Skeletal muscle tissue (tissue), 4 donors: ENCODE results near the gene TAGAP. TPM values are rescaled to one million over a fixed set of nuclear protein-coding genes. Genes with fewer than 3 reads are reported as not detected.

Experiments used
- H3K27ac ChIP-seq: one replicate; pipeline ENCODE4 v1.7.0; 2013; ENCODE audit warnings: mild to moderate bottlenecking, low read depth, low read length, inconsistent platforms
- H3K27me3 ChIP-seq, 3 donors: one replicate each; pipeline ENCODE4 v1.7.0; 2013; ENCODE audit warnings: low read length in 3 of 3; ENCODE audit not compliant: control insufficient read depth in 3 of 3, insufficient read depth in 3 of 3
- H3K36me3 ChIP-seq, 3 donors: one replicate each; pipeline ENCODE4 v1.7.0; 2013; ENCODE audit warnings: low read length in 3 of 3; ENCODE audit not compliant: control insufficient read depth in 3 of 3, insufficient read depth in 3 of 3
- H3K4me1 ChIP-seq, 3 donors: one replicate each; pipeline ENCODE4 v1.7.0; 2013; ENCODE audit warnings: low read length in 3 of 3, mild to moderate bottlenecking in 3 of 3; ENCODE audit not compliant: control insufficient read depth in 3 of 3, insufficient read depth in 3 of 3
- H3K4me3 ChIP-seq, 3 donors: one replicate each; pipeline ENCODE4 v1.7.0; 2013; ENCODE audit warnings: low read length in 3 of 3
- H3K9ac ChIP-seq, 3 donors: one replicate each; pipeline ENCODE4 v1.7.0; 2013; ENCODE audit warnings: low read length in 3 of 3, mild to moderate bottlenecking in 3 of 3, moderate library complexity in 2 of 3, low read depth in 1 of 3
- H3K9me3 ChIP-seq, 3 donors: one replicate each; pipeline ENCODE4 v1.7.0; 2013; ENCODE audit warnings: low read length in 3 of 3; ENCODE audit not compliant: control insufficient read depth in 3 of 3
- total RNA-seq: library from RNA; depleted of rRNA; stranded (reverse); fragments of >200 nt; gene quantifications from one replicate; pipeline ENCODE4 v1.2.3, GENCODE V29; 2014
- donor health status: Osteomylitis.

TAGAP gene
- total RNA-seq, 1 donor from 2014 or later, result 2.1 TPM

GRCh38 chr6:159084493-159085091 lies 39.8 kb upstream of the TAGAP start:
- H3K27me3 ChIP-seq, result no peaks in the 10 kb centered on the region
- H3K27ac ChIP-seq, result no peak overlapping the region
- no peaks in the 10 kb centered on the region for H3K4me1 ChIP-seq
- H3K36me3 ChIP-seq, result no peaks in the 10 kb centered on the region
- no peaks in the 10 kb centered on the region for H3K9me3 ChIP-seq
- no peak overlapping the region for H3K4me3 ChIP-seq
- H3K9ac ChIP-seq, result no peak overlapping the region

GRCh38 chr6:159083146-159083545 lies 38.4 kb upstream of the TAGAP start:
- Histone ChIP-seq H3K9ac (no peak overlapping the region), H3K9me3 (no peaks in the 10 kb centered on the region), H3K27ac (no peak overlapping the region), H3K27me3 (peaks cover 0 to 7% (median 4%) of the 10 kb centered on the region in 3 donors), H3K4me1 (no peaks in the 10 kb centered on the region), H3K4me3 (no peak overlapping the region), H3K36me3 (no peaks in the 10 kb centered on the region)

- Histone ChIP-seq H3K27me3 (peaks cover 0 to 7% (median 6%) of the 10 kb centered on the region in 3 donors), H3K4me3 (no peak overlapping the region), H3K27ac (no peak overlapping the region), H3K9me3 (no peaks in the 10 kb centered on the region), H3K36me3 (no peaks in the 10 kb centered on the region), H3K9ac (no peak overlapping the region), H3K4me1 (no peaks in the 10 kb centered on the region)
Measured at GRCh38 chr6:159082039-159082815, 37.4 kb upstream of the TAGAP start.

- Histone ChIP-seq H3K4me1 (no peaks in the 10 kb centered on the region), H3K27me3 (peaks cover 0 to 7% (median 6%) of the 10 kb centered on the region in 3 donors), H3K36me3 (no peaks in the 10 kb centered on the region), H3K27ac (no peak overlapping the region), H3K4me3 (no peak overlapping the region), H3K9me3 (no peaks in the 10 kb centered on the region), H3K9ac (no peak overlapping the region)
Measured at GRCh38 chr6:159080217-159080976, 35.6 kb upstream of the TAGAP start.

- Histone ChIP-seq H3K27me3 (peaks cover 0 to 7% (median 6%) of the 10 kb centered on the region in 3 donors), H3K9ac (no peak overlapping the region), H3K9me3 (no peaks in the 10 kb centered on the region), H3K36me3 (no peaks in the 10 kb centered on the region), H3K27ac (no peak overlapping the region), H3K4me1 (no peaks in the 10 kb centered on the region), H3K4me3 (no peak overlapping the region)
Measured at GRCh38 chr6:159079367-159079766, 34.6 kb upstream of the TAGAP start.

GRCh38 chr6:159077123-159077522 lies 32.3 kb upstream of the TAGAP start:
- Histone ChIP-seq H3K27me3 (peaks cover 0 to 12% (median 6%) of the 10 kb centered on the region in 3 donors), H3K27ac (no peak overlapping the region), H3K36me3 (no peaks in the 10 kb centered on the region), H3K4me3 (no peak overlapping the region), H3K9ac (no peak overlapping the region), H3K9me3 (no peaks in the 10 kb centered on the region), H3K4me1 (no peaks in the 10 kb centered on the region)

- no peaks in the 10 kb centered on the region for H3K9me3 ChIP-seq
- H3K4me1 ChIP-seq, result no peaks in the 10 kb centered on the region
- H3K27me3 ChIP-seq, result peaks cover 0 to 12% (median 6%) of the 10 kb centered on the region in 3 donors
- no peak overlapping the region for H3K9ac ChIP-seq
- no peak overlapping the region for H3K4me3 ChIP-seq
- no peaks in the 10 kb centered on the region for H3K36me3 ChIP-seq
- H3K27ac ChIP-seq, result no peak overlapping the region
Measured at GRCh38 chr6:159075506-159076228, 30.9 kb upstream of the TAGAP start.

GRCh38 chr6:159074876-159075275 lies 30.1 kb upstream of the TAGAP start:
- Histone ChIP-seq H3K4me3 (no peak overlapping the region), H3K27me3 (peaks cover 0 to 12% (median 6%) of the 10 kb centered on the region in 3 donors)

GRCh38 chr6:159074120-159074684 lies 29.4 kb upstream of the TAGAP start:
- no peak overlapping the region for H3K4me3 ChIP-seq
- H3K27ac ChIP-seq, result no peak overlapping the region
- H3K9ac ChIP-seq, result no peak overlapping the region
- H3K9me3 ChIP-seq, result no peaks in the 10 kb centered on the region
- H3K36me3 ChIP-seq, result no peaks in the 10 kb centered on the region
- peaks cover 0 to 12% (median 6%) of the 10 kb centered on the region in 3 donors for H3K27me3 ChIP-seq
- no peaks in the 10 kb centered on the region for H3K4me1 ChIP-seq

More at GRCh38 chr6:159074876-159075275, 30.1 kb upstream of the TAGAP start:
- H3K9ac ChIP-seq, result no peak overlapping the region
- no peaks in the 10 kb centered on the region for H3K4me1 ChIP-seq
- no peak overlapping the region for H3K27ac ChIP-seq
- no peaks in the 10 kb centered on the region for H3K9me3 ChIP-seq
- no peaks in the 10 kb centered on the region for H3K36me3 ChIP-seq
